ENCODE results near the gene PNPLA2.

DNA sequence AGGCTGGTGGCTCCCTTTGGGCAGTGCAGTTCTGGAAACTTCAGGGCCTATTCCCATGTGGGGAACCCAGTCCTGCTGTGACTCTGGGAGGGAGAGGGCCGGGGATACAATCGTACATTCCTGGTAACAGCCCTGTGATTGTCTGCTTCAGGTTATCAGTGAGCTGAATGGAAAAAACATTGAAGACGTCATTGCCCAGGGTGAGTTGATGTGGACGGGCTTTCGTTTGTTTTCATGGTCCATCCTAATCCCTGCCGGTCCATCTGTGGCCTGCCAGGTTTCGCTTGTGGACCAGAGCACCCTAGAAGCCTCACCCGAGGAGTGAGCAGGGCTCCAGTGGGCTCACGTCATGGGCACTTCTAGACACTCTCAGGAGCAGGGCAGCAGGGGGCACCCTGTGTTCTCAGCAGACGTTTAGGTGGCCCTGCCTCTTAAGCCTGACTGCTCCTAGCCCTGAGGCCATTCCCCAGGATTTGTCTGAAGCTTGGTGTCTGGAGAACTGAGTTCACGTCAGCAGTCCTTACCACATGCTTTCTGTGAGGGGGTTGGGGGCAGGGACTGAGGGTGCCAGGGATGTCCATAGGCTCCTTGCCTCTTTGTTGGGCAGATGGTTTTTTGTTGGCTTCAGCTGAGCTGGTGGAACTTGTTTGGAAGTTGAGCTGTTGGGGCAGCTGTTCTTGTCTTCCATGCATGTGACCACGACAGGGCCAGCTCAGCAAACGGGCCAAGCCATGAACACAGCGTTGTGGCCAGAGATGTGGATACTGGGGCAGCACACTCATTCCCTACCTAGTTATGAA lies 7.1 kb upstream of the PNPLA2 start:
- TF ChIP-seq, protein P1, sequence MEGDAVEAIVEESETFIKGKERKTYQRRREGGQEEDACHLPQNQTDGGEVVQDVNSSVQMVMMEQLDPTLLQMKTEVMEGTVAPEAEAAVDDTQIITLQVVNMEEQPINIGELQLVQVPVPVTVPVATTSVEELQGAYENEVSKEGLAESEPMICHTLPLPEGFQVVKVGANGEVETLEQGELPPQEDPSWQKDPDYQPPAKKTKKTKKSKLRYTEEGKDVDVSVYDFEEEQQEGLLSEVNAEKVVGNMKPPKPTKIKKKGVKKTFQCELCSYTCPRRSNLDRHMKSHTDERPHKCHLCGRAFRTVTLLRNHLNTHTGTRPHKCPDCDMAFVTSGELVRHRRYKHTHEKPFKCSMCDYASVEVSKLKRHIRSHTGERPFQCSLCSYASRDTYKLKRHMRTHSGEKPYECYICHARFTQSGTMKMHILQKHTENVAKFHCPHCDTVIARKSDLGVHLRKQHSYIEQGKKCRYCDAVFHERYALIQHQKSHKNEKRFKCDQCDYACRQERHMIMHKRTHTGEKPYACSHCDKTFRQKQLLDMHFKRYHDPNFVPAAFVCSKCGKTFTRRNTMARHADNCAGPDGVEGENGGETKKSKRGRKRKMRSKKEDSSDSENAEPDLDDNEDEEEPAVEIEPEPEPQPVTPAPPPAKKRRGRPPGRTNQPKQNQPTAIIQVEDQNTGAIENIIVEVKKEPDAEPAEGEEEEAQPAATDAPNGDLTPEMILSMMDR (conservative IDR thresholded peaks at IDR 0.05 in 1 of 2, IDR thresholded peaks at IDR 0.05 in 1 of 2; ENCODE audit: low read depth in 1 of 2, low read length in 2 of 2), result no peak
- no peak for TF ChIP-seq EZH2 (IDR thresholded peaks at IDR 0.05; ENCODE audit: low read length, missing control alignments)
